ENCODE results near the gene FXYD3.

Gene FXYD3

GRCh38 chr19:35110974-35111373, 4.6 kb upstream of the FXYD3 start:
- no peak for TF ChIP-seq CTCF (IDR thresholded peaks at IDR 0.05; ENCODE audit: borderline replicate concordance, control extremely low read depth, extremely low read depth, insufficient read depth, missing control alignments)
- no peak for DNase-seq (ENCODE audit: low spot score)
- in situ Hi-C loops (cut with MboI; ENCODE audit: low sequenced_read_pairs, unreplicated experiment): no loop called here

- no peak for DNase-seq (ENCODE audit: low spot score)
- TF ChIP-seq CTCF (IDR thresholded peaks at IDR 0.05; ENCODE audit: borderline replicate concordance, control extremely low read depth, extremely low read depth, insufficient read depth, missing control alignments): no peak
- in situ Hi-C loops (cut with MboI; ENCODE audit: low sequenced_read_pairs, unreplicated experiment): no loop called here
These were observed 2.5 kb upstream of the FXYD3 start for GRCh38 chr19:35112995-35113688.

- peak; percentile 81 for TF ChIP-seq CTCF (IDR thresholded peaks at IDR 0.05; ENCODE audit: borderline replicate concordance, control extremely low read depth, extremely low read depth, insufficient read depth, missing control alignments)
- in situ Hi-C loops (cut with MboI; ENCODE audit: low sequenced_read_pairs, unreplicated experiment): no loop called here
- DNase-seq (ENCODE audit: low spot score): peak; percentile 89
These were observed 1.1 kb upstream of the FXYD3 start for GRCh38 chr19:35114353-35115176.

GRCh38 chr19:35116072-35116801, 614 bp downstream of the FXYD3 start:
- no peak for TF ChIP-seq CTCF (IDR thresholded peaks at IDR 0.05; ENCODE audit: borderline replicate concordance, control extremely low read depth, extremely low read depth, insufficient read depth, missing control alignments)
- DNase-seq (ENCODE audit: low spot score): no peak
- in situ Hi-C loops (cut with MboI; ENCODE audit: low sequenced_read_pairs, unreplicated experiment): no loop called here

- in situ Hi-C loops (cut with MboI; ENCODE audit: low sequenced_read_pairs, unreplicated experiment): no loop called here
- DNase-seq (ENCODE audit: low spot score): no peak
- no peak for TF ChIP-seq CTCF (IDR thresholded peaks at IDR 0.05; ENCODE audit: borderline replicate concordance, control extremely low read depth, extremely low read depth, insufficient read depth, missing control alignments)
These were observed 1.5 kb downstream of the FXYD3 start for GRCh38 chr19:35117116-35117515.

GRCh38 chr19:35117799-35118198, 2.2 kb downstream of the FXYD3 start:
- in situ Hi-C loops (cut with MboI; ENCODE audit: low sequenced_read_pairs, unreplicated experiment): no loop called here
- TF ChIP-seq CTCF (IDR thresholded peaks at IDR 0.05; ENCODE audit: borderline replicate concordance, control extremely low read depth, extremely low read depth, insufficient read depth, missing control alignments): no peak
- DNase-seq (ENCODE audit: low spot score): no peak

Measured in GM13976 (cell line).